Measurements from ENCODE around the gene NELFA.
A peak's percentile ranks its signal among the peaks of the same experiment; 100 is the strongest.

Gene NELFA

DNA sequence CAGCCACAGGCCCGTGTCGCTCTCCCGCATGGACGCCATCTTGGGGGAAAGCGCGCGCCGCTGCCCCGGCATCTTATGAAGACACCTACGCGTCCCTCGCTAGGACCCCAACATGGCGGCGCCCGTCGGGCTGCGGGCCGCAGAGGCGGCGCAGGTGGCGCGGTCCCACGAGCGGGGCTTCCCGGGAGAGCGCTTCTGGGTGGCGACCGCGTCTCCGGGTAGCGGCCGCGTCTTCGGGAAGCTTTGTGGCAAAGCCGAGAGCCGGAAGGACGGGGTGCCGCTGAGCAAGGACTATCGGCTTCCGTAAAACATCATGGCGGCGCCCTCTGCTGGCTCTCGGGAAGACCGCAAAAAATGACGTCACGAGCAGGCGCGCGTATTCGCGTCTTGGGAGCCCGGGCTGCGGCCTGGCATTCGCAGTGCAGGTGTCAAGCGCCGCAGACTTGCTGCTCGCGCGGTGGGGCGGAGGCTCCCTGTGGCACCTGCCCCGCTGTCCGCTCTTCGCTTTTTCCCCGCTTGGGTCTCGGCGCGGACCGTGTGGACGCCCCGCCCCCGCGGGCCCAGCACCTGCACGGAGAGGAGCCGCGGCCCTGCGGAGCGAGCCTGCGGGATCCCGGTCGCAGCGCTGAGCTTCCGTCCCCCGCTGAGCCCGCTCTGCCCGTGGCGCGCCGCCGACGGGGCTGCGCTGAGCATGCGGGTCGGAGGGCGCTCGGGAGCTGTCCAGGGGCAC, at the start of gene NELFA:
NELFA (minus strand) TSS at position 54 of the 730 bp plus-strand sequence; CDS start at position 39, 15 bp downstream.
- DNase-seq: peak; percentile 94

DNA sequence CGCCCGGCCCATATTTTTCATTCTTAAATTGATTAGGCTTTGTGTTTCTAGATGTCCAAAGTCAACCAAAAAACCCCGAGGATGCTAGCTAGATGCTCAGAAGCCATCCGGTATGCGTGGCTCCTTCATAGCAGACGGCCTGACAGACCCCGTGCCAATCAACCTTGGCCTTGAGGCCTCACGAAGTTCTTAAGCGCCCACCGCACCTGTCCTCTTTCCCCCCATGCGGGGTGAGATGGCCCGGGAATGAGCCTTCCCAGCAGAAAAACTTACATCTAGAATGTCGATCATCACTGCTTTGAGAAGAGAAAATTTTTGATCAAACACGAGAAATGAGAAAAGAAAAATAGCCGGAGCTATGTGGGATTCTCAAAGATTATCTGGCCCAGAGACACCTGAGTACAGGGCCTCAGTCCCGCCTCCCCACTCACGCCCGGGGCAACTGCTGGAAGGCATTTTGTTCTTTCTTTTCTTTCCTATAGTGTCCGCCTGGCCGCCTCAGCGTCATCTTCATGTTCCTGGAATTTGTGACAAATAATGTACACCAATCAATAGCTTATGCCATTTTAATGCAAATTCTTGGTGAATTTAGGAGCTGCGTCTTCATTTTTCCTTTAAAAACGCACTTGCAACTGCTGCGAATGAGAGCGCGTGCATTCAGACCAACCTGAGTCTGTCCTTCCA, 48.8 kb upstream of the NELFA start:
- peak; percentile 12 for DNase-seq

DNA sequence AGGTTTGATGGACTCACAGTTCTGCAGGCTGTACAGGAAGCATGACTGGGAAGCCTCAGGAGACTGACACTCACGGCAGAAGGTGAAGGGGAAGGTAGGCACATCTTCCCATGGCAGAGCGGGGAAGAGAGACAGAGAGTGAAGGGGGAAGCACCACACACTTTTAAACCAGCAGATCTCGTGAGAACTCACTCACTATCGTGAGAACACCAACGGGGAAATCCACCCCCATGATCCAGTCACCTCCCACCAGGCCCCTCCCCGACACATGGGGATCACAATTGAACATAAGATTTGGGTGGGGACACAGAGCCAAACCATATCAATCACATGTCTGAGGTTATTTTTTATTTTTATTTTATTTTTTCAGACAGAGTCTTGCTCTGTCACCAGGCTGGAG, 45.4 kb upstream of the NELFA start:
- DNase-seq: no peak

DNA sequence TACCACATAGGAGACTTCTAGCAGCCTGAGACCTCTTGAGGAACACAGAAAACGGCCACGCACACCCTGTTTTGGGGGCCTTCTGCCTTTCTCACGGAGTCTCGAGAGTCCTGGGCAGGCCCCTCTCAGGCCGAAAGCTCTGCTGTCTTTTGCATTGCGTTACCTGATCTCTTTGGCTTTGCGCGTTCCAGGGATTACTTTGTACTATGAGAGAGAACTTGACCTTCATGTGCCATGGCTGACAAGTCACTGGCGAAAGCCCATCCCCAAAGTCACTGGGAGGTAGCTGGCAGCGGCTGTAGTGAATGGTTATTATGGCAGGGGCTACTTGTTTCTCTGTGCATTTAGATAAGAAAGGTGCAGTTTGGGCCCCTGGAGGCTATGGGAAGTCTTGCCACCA, 42.3 kb upstream of the NELFA start:
- DNase-seq: no peak

DNA sequence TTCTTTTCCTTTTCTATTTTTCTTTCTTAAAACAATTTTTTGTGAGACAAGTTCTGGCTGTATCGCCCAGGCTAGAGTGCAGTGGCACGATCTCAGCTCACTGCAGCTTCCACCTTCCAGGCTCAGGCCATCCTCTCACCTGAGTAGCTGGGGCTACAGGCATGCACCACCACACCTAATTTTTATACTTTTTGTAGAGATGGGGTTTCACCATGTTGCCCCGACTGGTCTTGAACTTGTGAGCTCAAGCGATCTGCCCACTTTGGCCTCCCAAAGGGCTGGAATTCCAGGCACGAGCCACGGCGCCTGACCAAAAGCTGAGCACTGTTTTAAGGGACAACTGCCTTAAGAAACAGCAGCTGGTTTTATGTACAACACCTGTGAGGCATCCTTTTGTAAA, 41.0 kb upstream of the NELFA start:
- DNase-seq: no peak

DNA sequence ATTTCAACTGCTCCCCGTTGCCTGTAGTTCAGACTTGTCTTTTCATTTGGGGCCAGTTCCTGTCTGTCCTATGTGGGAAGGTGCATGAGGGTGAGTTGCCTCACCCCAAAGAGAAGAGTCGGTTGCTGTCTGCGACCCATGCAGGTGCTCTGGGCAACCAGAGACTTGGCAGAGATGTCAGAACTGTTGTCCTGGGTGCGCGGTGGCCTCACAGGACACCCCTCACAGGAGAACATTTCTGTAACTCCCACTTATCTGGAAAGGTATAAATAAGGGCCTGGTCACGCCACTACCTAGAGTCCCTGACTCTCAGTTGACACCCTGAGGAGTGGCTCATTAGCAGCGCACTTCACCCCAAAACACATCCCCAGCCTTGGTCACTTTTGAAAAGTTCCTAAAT, 40.6 kb upstream of the NELFA start:
- no peak for DNase-seq

DNA sequence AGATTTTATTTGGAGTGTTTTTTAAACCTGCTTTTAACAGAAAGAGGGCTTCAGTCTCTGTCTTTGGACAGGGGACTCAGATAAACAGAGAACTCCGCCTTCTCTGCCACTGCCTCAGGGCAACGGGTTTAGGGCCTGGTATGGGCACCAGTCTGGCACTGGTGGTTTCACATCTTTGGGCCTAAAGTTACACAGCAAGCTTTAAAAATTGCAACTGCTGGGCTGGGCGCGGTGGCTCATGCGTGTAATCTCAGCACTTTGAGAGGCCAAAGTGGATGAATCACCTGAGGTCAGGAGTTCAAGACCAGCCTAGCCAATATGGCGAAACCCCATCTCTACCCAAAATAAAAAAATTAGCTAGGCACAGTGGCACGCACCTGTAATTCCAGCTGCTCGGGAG, 40.1 kb upstream of the NELFA start:
- DNase-seq: no peak

DNA sequence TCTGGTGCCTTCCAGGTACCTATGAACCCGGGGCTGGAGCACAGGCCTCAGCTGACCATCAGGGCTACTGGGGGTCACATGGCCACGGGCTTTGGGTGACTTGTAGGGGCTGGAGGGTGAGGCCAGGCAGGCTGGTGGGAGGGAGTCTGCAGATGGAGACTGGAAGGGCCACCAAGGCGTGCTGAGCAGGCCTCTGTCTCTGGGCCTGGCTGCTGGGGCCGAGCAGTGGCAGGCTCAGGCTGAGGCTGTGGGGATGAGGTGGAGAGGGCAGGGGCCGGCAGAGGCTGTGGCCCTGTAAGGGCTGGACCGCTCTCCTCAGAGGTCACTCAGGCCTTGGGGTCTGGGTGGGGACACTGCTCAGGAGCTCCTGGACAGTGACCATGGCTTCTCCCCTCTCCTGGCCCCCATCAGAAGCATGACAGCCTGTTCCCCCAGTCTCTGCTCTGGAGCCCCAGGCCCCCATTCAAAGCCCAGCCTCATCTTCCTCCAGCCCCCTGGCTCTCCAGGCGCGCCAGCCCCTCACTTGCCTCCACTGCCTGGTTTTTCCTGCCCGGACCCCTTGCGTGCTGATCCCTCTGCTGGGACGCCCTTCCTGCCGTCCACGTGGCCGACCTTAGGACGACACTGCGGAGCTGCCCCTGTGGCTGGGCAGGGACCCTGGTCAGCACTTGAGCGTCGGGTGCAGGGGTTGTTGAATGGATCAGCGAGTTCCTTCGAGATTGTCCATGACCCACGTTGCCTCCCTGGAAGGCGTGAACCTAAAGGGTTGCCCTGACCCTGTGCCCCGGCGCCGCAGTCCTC, 39.2 kb upstream of the NELFA start:
- no peak for DNase-seq

DNA sequence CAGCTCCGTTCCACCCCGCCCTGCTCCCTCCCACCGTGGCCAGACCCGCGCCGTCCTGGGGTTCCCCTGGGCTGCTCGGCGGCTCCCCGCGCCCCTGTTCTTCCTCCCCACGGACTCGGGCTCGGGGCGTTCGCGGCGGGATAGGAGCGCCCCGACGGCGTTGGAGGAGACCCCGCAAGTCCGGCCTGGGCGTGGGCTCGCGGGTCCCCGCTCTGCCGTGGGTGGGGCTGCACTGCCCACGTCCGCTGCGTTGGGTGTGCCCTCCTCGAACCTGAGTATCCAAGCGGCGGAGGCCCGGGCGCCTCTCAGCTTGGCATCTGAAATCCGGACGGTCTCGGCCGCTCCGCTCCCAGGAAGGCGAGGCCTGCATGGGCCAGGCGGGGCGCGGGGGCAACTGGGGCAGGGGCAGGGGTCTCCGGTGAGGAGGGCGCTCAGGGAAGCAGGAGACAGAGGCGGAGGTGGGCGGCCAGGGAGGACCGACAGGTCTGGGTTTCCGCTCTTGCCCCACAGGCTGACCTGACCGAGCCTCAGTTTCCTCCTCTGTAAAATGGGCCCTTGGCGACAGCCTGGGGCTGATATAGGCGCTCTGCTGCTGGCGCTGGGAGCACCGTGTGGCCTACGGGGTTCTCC, 38.4 kb upstream of the NELFA start:
- no peak for DNase-seq

DNA sequence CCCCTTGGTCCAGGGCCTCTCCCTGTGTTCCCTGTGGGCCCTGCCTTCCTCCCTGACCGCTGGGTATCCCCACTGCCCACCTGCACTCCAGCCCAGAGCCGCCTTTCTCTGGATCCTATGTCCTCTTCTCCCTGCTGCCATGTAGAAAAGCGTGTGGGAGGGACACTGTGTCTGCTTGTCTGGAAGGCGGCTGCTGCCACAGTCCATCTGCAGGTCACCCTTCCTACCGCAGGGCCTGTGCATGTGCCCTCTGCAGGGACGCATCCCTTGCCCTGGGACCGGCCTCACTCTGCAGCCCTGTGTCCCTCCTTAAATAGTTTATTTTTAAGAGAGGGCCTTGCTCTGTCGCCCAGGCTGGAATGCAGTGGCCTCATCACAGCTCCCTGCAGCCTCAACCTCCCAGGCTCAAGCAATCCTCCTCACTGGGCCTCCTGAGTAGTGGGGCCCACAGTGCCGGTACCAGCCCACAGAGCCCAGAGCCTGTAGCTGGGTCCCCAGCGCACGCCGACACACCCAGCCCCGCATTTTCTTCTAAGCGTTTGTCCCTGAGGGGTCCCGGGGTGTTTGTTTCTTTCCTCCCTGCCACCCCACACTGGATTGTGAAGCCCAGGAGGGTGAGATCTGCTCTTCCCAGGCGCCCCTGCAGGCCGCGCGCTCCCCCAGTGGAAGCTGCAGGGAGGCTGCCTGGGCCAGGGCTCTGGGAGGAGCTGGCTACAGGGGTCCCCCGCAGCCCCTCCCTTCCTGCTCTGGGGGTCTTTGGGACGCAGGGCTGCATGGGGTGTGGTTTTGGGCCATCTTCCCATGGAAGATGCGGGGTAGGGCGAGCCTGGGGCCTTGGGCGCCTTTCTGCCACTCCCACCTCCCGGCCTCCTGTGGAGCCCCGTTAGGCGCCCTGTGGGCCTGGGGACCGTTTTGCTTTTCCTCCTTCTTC, 37.5 kb upstream of the NELFA start:
- DNase-seq: no peak

DNA sequence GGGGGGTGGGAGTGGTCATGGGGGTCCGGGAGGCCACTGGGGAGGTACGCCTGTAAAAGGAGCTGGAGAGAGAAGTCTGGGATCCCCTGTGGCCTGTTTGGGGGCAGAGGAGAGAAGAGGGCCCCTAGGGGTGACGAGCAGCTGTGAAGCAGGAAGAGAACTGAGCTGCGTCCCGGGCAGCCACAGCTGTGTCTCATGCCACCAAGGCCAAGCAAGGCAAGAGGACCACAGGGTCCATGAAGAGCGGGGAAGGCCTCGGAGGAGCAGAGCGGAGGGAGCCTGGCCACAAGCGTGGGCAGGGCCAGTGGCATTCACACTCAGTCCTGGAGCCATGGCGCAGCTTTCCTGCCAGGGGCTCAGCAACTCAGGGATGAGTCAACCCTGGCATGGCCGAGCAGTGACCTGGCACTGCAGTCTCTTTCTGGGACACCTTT, 36.8 kb upstream of the NELFA start:
- no peak for DNase-seq

DNA sequence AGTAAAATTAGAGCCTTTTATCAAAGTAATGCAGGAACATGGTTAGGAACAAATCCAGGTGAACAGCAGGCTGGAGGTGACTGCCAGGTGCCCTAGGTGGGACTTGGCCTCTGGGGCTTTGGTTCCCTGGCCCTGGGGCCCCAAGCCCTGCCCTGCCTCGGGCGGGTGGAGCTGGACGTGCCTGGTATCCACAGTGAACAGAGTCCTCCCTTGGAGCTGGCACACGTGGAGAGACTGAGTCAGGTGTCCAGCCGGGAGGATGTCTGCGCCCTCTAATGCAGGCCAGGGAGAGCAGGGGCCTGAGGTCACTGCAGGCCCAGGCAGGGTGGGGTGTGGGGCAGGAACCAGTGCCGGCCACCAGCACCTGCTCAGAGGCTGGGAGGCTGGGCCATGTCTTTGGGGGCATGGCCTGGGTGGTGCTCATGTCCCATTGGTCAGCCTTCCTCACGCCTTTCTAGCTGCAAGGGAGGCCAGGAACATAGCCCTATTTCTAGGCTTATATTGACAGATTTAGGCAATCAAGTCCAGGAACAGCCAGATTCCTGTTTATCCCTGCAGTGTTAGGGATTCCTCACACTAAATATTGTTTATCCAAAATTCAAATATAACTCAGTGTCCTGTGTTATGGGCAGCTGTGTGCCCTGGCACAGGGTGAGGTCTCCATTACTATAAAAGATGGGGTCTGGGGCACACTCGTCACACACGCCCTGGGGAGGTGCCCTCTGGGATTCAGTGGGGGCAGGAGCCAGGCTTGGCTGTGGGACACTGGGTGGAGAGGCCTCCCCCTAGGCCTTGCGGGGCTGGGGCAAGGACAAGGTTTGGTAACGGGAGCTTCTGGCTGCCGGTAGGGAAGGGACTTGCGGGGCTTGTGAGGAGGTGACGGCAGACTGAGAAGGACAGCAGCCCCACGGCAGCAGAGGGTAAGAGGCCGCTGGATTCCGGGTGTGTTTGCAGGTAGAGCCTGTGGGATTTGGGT, 36.1 kb upstream of the NELFA start:
- DNase-seq: no peak

DNA sequence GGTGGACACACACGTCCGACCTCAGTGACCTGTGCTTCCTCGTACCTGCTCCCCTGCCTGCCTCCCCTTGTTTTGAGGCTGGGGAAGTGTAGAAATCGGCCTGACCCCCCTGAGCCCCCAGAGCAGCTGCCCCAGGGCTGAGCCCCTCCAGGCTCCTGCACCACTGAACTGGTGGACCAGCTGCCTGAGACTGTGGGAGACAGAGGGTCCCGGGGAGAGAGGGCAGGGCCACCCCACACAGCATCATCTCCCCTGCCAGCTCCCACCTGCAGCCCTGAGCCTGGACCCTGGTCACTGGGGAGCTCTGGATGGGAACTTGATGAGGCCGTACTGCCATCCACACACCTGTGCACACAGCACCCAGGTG, 35.3 kb upstream of the NELFA start:
- DNase-seq: no peak

DNA sequence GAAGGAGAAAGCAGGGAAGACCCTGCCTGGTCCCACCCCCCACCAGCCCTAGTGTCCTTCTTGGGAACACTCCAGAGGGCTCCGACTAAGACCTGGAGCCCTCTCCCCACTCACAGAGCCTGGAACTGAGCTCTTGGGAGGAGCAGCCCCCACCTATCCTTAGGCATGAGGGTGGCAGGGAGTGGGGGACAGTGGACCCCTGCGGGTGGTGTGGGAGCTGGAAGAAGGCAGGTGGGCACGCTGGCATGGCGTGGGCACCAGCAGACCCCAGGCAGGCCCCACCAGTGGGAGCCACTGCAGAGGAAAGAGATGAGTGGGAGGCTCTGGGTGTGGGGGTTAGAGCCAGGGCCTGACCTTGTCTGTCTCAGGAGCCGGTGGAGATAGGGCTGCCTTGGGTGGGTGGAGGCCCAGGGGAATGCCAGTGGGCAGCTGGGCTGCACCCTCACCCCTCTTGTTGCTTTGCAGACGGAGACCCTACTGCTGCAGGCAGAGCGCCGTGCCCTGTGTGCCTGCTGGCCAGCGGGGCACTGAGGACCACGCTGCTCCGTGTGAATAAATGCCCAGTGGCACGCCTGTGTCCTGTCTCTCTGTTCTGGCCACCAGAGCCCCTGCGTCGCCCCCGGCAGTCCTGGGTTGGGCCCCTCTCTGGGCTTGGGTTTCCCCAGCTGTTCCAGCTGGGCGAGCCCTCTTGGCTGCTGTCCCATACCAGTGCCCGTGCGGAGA, 34.8 kb upstream of the NELFA start:
- DNase-seq: no peak

DNA sequence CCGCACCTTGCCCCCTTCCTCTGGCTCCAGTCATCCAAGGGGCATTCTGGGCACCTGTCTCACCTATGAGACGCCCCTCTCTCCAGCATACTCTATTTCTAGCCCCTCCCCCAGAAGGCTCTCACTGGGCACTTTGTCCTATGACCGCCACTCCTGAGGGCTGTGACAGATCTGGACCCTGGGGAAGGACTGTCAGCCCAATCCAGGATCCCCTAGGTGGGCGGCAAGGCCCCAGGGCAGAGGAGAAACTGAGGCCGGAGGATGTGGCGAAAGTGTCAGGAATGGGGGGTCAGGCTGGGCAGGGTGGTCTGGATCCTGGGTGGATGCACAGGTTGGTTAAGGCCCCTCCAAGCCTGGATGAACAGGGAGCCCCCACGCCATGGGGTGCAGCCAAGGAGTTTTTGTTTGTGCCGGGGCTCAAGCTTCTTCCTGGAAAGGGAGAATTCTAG, 34.2 kb upstream of the NELFA start:
- no peak for DNase-seq

DNA sequence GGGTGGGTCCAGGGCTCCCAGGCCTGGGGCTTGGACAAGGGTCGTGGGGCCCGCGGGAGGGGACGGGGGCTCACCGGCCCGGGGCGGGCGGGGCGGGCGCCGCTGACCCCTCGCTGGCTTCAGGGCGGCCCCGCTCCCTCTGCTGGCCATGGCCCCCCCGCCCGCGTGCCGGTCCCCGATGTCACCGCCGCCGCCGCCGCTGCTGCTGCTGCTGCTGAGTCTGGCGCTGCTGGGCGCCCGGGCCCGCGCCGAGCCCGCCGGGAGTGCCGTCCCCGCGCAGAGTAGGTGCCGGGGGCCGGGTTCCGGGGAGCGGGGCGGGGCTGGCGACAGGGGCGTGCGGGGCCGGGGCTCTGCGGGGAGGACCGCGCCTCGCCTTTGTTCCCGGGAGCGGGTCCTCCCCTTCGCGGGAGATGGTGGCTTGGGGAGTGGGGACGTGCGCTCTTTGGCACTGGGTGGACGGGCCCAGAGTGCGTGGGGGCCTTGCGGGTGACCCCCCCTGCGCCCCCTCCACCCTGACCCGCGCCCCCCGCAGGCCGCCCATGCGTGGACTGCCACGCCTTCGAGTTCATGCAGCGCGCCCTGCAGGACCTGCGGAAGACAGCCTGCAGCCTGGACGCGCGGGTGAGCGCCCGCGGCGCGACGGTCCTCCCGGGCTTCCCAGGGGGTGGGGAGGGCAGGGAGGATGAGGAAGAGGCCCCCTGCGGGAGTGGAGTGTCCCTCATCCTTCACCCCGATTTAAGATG, 33.6 kb upstream of the NELFA start:
- no peak for DNase-seq

DNA sequence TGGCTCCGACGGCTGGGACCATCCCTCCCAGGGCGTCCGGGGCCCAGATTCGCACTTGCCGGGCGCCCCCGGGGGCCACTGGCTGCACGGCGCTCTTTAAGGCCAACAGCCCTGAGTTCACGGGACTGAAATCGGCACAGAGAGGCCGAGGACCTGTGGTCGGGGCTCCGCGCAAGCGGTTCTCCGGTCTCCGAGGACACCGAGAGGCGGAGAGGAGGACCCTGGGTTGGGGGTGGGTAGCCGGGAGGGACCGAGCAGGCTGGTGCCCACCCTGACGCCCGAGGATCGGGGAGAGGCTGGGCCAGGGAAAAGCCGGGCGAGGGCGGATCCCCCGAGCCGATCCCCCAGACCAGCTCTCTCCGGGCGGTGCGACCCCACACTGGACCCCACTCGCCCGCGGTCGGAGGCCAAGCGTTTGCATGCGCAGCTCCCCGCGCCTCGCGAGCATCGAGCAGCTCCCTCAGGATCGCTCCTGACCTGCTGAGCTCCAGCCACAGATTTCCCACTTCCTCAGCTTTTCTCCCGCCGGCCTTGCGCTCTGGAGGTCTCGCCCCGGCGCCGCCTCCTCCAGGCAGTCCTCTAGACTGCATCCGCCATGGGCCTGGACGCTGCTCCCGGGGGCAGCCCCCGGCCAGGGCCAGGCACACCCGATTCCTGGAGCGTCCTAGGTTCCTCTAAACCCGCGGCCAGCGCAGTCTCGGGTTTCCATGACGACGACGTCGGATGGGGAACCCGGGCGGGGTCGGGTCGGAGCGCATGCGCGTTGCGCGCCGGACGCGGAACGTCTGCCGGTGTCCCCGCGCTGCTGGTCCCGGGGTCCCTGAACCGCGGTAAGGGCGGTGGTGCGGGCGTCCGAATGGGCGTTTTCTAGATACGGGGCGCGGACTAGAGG, 32.7 kb upstream of the NELFA start:
- peak; percentile 84 for DNase-seq
